GM10266 (cell line): ENCODE results near the gene RASSF7.

Experiments
- DNase-seq: peaks from one replicate; pipeline ENCODE4 v3.0.0; 2012; ENCODE audit errors: extremely low spot score
- CTCF ChIP-seq: IDR thresholded peaks from 2 replicates; pipeline ENCODE4 v1.5.1; 2012; ENCODE audit warnings: mild to moderate bottlenecking, low read depth; ENCODE audit not compliant: control insufficient read depth, insufficient read depth; ENCODE audit errors: missing control alignments

Gene RASSF7

GRCh38 chr11:518463-519202, 42.1 kb upstream of the RASSF7 start:
- peak; percentile 96 for TF ChIP-seq CTCF
- DNase-seq = peak; percentile 97

- no peak for DNase-seq
- no peak for TF ChIP-seq CTCF
These were observed 40.2 kb upstream of the RASSF7 start for GRCh38 chr11:520428-521176.

- no peak for DNase-seq
- no peak for TF ChIP-seq CTCF
These were observed 39.5 kb upstream of the RASSF7 start for GRCh38 chr11:521177-521688.

GRCh38 chr11:526192-526591, 34.6 kb upstream of the RASSF7 start:
- TF ChIP-seq CTCF = no peak
- DNase-seq = no peak

- no peak for DNase-seq
- TF ChIP-seq CTCF = no peak
These were observed 32.5 kb upstream of the RASSF7 start for GRCh38 chr11:528166-528814.

GRCh38 chr11:528815-529727, 31.7 kb upstream of the RASSF7 start:
- DNase-seq = no peak
- no peak for TF ChIP-seq CTCF
